GM10847 (cell line): Measurements from ENCODE around the gene BACH2.

ENCODE experiments used
- POLR2A ChIP-seq: IDR thresholded peaks from 2 replicates; pipeline ENCODE4 v1.6.1; 2011; ENCODE audit not compliant: insufficient read length; ENCODE audit errors: extremely low read depth

BACH2 gene

DNA sequence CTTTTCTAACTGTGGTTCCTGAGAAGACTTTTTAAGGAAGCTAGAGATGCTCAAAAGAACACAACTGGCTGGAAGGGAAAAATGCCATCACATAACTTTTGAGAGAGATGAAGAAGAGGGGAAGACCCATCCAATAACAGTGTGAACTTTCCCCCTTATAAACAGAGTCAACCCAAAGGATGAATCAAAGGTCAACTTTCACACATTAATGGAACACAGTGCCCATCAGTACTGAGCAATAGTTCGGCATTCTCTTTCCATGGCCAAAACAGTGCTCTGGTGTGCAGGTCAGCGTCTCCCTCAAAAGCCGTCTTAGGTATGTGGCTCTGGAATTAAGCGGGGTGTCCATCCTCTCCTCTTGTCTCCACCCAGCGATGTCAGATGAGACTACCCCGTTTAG is 272.0 kb downstream of the BACH2 start:
- TF ChIP-seq POLR2A = no peak

GRCh38 chr6:90021711-90022110 is 274.9 kb downstream of the BACH2 start:
- TF ChIP-seq POLR2A = no peak

- no peak for TF ChIP-seq POLR2A
These were observed 275.9 kb downstream of the BACH2 start for GRCh38 chr6:90020746-90021145.

- TF ChIP-seq POLR2A = no peak
These were observed 277.4 kb downstream of the BACH2 start for GRCh38 chr6:90019216-90019615.

- TF ChIP-seq POLR2A = no peak
These were observed 280.8 kb downstream of the BACH2 start for GRCh38 chr6:90015883-90016282.

GRCh38 chr6:90008908-90009501 is 287.6 kb downstream of the BACH2 start:
- no peak for TF ChIP-seq POLR2A

GRCh38 chr6:90008189-90008907 is 288.3 kb downstream of the BACH2 start:
- no peak for TF ChIP-seq POLR2A

- TF ChIP-seq POLR2A = no peak
These were observed 291.4 kb downstream of the BACH2 start for GRCh38 chr6:90005048-90005827.

DNA sequence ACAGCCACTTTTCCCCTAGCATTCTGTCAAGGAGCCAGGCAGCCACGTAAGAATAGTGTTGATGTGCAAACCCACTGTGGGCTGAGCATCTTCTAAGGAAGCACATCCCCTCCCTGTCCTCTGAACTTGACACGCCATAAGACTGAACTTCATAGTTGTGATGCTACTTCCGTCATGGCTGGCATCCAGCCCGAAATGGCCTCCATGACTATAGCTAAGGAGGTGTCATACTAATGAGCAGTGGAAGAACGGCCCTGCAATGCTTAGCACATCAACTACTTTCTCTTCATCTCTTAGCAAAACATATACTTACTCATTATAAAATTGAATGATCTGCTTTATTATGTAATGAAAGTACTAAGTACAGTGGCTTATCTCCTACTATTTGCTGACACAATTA is 292.1 kb downstream of the BACH2 start:
- no peak for TF ChIP-seq POLR2A

- TF ChIP-seq POLR2A = no peak
These were observed 292.7 kb downstream of the BACH2 start for GRCh38 chr6:90003941-90004340.

- TF ChIP-seq POLR2A = no peak
These were observed 293.4 kb downstream of the BACH2 start for GRCh38 chr6:90003069-90003795.

DNA sequence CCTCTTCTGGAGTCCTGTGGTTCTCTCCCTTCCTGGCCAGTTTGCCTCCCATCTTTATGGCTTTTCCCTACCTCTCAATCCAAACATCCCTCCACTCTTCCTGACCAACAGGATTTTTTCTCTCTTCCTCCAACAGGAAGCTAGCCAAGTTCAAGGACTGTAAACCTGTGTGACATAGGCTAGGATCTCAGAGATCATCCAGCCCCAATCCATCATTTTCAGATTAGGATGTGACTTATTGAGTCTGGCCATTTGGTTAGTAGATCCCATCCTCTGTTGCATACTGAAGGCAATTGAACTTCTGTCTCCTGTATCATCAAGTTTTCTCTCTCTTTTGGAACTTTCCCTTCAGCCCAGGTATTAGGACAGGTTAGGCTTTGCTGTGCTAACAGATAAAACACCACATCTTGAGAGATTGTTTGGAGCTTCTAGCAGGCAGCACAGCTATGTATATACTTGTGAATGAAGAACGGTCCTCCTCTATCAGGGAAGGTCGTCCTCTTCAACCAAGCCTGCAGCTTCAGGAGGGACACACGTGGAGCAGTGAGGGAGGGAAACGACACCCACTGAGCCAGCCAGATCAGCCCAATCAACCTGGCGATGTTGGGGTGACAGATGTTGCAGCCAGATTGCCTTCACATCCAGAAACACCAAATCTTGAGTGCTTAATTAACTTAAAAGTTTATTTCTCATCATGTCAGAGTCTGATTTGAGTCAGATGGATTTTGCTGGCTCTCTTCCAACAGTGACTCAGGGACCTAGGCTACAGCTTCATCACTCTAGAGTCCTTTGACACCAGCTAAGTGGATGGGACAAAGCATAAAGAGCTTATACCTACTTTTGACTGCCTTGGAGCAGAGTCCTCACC is 295.5 kb downstream of the BACH2 start:
- TF ChIP-seq POLR2A = no peak

GRCh38 chr6:89999945-90000825 is 296.5 kb downstream of the BACH2 start:
- TF ChIP-seq POLR2A = no peak

- no peak for TF ChIP-seq POLR2A
These were observed 297.5 kb downstream of the BACH2 start for GRCh38 chr6:89999154-89999553.
